ENCODE results near the gene SLC12A8.

DNA sequence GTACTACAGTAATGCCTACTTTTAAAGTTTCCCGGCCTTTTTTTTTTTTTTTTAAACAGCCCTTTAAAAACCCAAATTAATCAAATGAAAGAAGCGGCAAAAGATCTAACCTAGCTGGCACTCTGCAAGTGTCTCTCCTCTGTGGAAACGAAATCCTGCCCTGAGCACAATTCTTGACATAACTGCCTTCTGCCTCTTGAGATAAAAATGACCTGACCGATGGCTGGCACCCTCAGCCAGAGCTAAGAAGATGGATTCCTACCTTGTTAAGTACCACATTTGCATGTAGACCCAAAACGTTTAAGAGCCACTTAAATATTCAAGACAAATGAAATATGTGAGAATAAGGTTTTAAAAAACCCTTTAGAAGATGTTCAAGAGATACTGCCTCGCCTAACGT, 16.6 kb upstream of the SLC12A8 start:
- TF ChIP-seq, protein P1, sequence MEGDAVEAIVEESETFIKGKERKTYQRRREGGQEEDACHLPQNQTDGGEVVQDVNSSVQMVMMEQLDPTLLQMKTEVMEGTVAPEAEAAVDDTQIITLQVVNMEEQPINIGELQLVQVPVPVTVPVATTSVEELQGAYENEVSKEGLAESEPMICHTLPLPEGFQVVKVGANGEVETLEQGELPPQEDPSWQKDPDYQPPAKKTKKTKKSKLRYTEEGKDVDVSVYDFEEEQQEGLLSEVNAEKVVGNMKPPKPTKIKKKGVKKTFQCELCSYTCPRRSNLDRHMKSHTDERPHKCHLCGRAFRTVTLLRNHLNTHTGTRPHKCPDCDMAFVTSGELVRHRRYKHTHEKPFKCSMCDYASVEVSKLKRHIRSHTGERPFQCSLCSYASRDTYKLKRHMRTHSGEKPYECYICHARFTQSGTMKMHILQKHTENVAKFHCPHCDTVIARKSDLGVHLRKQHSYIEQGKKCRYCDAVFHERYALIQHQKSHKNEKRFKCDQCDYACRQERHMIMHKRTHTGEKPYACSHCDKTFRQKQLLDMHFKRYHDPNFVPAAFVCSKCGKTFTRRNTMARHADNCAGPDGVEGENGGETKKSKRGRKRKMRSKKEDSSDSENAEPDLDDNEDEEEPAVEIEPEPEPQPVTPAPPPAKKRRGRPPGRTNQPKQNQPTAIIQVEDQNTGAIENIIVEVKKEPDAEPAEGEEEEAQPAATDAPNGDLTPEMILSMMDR (conservative IDR thresholded peaks at IDR 0.05): no peak
- TF ChIP-seq EZH2 (IDR thresholded peaks at IDR 0.05; ENCODE audit: low read depth): no peak

Data from PC-9 (cell line).